GM21528 (cell line): ENCODE results near the gene CNEP1R1.

Experiments
- ATAC-seq: cut with Tn5 transposase; IDR thresholded peaks from one replicate; pipeline ENCODE4 v1.9.1; 2021; ENCODE audit warnings: mild to moderate bottlenecking, moderate library complexity; ENCODE audit not compliant: unreplicated experiment, low FRiP score

Gene CNEP1R1

DNA sequence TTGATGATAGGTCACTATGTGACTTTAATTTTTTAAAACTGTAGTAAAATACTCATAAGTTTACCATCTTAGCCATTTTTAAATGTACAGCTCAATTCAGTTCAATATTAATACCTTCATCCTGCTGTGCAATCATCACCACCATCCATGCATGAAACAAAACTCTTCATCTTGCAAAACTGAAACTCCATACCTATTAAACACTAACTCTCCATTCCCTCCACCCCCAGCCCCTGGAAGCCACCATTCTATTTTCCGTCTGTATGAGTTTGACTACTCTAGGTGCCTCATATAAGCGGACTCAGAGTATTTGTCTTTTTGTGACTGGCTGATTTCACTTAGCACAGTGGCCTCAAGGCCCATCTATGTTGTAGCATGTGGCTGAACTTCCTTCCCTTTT is 9.4 kb upstream of the CNEP1R1 start:
- no peak for ATAC-seq

DNA sequence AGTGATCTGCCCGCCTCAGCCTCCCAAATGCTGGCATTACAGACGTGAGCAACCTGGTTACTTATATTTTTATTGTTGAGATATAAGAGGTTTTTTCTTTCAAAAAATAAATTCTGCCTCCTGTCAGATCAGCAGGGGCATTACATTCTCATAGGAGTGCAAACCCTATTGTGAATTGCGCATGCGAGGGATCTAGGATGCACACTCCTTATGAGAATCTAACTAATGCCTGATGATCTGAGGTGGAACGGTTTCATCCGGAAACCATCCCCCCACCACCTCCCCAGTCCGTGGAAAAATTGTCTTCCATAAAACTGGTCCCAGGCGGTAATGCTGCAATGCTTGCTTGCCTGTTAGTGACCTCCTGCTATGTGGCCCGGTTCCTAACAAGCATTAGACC is 7.5 kb upstream of the CNEP1R1 start:
- no peak for ATAC-seq

DNA sequence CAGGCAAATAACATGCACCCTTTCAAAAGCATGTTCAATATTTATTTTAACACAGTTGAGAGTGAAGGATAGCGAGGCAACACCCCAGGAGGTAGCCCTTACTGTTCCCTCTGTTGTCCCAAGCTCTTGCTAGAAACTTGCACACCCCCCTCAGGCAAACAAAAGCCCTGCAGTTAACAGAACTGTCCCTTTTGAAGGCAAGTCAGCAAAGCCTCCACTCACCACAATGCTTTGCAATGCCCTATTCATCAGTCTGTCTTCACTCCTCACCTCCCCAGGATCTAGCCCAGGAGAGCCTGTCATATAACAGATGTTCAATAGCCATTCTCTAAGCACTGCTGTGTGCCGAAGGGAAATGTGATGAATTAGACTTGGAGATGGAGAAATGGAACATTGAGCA is 3.5 kb upstream of the CNEP1R1 start:
- ATAC-seq = no peak

DNA sequence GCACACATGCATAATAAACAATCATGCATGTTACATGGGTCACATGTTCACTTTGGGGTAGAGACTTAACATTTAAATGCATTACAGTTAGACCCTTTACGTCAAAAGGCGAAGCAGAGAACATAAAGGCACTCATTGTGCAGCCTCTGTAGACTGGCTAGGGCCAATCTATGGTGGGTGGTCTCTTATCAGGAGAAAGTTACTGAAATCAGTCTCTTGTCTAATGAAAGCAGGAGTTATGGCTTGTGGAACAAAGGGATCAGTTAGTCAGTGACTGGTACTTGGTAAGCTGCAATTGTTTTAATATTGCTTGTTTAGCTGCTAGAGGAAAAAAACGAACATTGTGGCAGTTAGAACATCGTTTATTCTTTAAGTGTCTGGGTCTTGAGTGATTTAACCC is 1.4 kb upstream of the CNEP1R1 start:
- no peak for ATAC-seq

DNA sequence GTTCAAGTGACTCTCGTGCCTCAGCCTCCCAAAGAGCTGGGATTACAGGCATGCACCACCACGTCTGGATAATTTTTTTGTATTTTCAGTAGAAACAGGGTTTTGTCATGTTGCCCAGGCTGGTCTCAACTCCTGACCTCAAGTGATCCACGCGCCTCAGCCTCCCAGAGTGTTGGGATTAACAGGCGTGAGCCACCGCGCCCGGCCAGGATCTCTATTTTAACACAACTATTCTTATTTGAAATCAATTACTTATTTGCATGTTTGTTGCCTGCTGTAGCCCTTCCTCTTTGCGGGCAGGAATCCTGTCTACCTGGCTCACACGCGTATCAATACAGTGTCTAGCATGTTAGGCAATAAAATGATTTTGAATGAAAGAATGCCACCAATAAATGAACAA is 818 bp upstream of the CNEP1R1 start:
- ATAC-seq = no peak

DNA sequence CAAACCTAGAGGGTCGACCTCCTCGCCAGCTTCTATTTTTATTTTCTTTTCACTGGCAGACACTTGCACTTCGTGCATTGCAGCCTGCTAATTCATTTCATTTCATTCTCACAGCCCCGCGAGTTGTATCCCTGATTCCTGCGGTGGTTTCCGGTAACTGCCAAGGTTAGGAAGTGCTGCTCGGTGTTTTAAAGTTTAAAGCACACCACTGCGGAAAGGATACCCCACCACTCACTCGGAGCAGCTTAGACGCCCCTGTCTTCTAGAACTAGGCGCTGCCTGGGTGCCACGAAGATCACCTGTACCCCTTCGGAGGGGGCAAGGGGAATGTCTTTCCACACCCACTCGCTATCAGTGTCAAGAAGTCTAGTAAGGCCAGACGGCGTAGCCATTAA is 509 bp downstream of the CNEP1R1 start:
- ATAC-seq = peak; percentile 16

DNA sequence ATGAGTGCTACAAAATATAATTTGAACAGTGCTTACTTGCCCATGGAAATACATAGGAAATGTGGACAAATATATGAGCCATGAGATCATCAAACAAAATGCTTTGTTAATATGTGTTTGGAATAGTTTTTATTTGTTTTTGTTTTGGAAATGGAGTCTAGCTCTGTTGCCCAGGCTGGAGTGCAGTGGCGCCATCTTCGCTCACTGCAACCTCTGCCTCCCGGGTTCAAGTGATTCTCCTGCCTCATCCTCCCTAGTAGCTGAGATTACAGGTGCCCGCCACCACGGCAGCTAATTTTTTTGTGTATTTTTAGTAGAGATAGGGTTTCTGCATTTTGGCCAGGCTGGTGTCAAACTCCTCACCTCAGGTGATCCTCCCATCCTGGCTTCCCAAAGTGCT is 2.8 kb downstream of the CNEP1R1 start:
- ATAC-seq = no peak

DNA sequence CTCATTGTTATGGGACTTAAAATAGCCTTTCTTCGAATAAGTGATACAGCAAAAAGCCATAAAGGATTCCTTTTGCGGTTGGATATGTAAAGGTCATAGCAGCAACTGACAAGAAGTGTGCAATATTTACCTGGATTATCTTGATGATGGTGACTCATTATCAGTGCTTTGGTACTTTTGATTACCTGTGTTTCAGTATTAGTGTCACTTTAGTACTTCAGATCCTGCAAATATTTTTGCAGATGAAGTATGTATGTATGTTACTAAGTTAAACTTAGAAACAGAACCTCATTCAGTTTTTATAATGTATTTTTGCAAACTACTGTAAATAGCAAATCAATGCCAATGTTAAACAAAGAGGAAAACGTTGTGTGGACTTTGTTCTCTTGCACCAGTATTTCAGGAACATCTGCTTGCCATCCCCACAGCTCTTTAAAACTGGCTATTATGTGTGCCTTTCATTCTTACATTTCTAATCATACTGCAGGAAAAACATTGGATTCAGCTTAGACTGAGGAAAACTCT is 10.5 kb downstream of the CNEP1R1 start:
- ATAC-seq = no peak

DNA sequence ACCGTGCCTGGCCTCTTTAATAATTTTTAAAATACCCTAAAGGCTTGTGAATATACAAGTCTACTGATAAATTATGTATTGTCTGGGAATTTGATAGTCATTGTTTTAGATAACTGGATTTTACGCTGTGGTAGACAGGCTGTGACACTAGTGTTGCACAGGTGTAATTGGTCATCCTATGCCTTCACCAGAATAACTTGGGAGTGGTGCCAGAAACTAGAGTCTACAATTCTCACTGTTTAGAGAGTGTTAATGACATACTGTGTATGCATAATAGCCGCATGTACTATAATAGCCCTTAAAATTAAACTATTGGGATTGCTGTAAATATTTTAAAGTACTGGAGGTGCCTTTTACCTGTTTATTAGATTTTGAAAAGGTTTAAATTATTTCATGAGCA is 11.4 kb downstream of the CNEP1R1 start:
- ATAC-seq = no peak

DNA sequence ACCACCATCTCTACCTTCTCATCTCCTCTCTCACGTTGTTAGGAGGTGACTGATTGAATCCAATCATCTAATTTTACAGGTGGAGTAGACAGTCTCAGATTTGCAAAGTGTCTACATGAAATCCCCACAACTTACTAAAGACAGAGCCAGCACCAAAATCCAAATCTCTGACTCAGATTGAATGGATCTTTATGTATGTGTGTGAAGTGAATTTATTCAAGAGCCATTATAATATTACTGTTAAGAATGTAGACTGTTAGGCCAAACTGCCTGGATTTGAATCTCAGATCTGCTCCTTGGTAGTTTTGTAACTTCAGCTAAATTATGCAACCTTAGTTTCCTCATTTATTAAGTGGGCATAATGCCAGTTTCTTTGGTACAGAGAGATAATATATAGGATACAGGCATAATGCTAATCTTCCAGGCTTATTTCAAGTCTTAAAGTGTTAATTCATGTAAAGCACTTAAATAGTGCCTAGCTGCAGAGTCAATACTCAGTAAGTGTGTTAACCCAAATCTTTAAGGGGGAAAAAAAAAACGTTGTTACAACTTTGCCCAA is 12.7 kb downstream of the CNEP1R1 start:
- ATAC-seq = no peak

DNA sequence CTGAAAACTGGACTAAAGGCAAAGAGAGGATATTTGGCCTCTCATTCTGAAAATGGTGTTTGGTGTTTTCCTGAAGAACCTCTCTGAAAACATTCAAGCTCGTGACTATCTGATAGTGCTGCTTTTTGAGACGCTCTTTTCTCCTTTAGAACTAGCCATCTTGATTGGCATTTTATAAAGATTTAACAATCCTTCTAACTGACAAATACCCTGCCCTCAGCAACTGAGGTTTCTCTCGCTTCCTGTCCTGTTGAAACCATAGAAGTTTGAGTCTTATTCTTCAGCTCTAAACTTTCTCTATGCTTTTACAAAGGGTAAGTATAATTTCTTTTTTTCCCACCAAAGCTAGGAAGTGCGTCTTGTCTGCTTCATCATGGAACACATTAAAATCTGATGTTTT is 13.3 kb downstream of the CNEP1R1 start:
- no peak for ATAC-seq

DNA sequence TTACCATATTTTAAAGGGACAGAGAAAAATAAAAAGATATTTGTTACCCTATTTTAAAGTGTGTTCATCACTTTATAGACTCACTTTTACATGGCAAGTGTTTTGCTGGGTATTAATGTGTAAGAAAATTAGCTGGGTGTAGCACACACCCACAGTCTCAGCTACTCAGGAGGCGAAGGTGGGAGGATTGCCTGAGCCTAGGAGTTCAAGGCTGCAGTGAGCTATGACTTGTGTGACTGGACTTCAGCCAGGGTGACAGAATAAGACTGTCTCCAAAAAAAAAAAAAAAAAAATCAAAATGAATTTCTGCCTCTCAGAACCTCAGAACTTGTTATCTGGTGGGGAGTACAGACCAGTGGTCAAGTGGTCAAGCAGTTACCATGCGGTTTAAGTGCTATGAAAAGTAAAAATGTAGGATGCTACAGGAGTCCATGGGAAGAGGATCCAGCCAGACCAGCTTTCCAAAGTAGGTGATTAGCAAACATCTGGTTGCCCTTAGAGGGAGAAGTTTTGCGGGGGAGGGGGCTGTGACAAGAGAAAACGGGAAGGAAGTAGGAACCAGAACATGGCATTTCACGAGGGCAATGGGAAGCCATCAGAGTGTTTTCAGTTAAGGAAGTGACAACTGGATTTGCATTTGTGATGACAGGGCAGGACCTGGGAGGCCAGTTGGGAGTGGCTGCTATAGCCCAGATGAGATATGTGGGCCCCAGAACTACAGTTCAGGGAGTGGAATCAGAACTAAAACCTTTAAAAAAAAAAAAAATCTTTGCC is 13.9 kb downstream of the CNEP1R1 start:
- no peak for ATAC-seq

DNA sequence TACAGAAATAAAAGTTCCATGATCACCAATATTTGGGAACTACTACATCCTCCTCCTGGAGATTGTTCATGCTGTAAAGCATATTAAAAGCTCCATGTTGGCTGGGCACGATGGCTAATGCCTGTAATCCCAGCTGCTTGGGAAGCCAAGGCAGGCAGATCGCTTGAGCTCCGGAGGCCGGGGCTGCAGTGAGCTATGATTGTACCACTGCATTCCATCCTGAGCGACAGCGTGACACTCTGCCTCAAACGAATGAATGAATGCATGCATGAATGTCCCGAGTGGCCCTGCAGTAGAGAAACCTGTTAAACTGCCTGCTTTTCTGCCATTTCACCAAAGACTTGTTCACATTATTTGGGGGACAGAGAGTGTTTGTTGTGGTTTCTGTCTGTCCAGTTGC is 15.0 kb downstream of the CNEP1R1 start:
- ATAC-seq = no peak

DNA sequence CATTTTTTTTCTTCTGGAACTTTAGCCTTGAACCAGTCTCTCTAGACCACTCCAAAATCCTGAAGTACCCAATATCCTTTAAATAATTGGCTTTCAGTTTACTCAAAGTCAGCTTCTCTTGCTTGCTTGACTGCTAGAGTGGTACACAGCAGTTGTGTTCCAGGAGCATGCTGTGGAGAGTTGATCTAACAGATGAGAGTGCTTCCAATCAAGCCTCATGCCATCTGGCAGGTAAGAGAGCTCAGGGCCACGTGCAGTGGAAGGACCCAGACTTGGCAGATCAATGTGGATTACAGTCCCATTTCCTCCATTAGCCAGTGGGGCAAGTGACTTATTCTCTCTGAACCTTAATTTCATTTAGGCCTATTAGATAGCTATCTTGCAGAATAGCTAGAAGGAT is 15.7 kb downstream of the CNEP1R1 start:
- no peak for ATAC-seq

DNA sequence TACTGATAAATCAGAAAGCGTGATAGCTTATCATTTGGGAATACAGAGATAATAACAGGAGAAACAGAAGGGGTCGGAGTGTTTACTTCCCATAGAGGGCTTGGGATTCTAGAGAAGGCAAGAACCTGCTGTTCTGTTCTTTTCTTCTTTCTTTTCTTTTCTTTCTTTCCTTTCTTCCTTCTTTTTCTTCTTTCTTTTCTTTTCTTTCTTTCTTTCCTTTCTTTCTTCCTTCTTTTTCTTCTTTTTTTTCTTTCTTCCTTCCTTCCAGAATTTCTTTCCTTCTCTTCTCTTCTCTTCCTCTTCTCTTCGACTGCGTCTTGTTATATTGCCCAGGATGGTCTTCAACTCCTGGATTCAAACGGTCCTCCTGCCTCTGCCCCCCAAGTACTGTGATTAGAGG is 18.3 kb downstream of the CNEP1R1 start:
- ATAC-seq = no peak

DNA sequence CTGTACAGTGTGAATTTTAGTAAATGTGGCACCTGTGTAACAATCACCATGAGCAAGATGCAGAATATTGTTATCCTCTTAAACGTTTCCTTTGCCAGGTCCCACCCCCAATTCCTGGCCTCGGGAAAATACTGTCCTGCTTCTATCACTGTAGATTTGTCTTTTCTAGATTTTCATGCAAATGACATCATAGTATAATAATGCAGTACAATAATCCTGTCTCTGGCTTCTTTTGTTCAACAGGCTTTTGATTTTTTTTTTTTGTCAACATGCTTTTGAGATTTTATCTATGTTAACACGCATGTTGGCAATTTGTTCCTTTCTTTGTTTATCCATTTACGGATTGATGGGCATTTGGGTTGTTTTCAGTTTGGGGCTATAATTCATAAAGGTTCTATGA is 20.4 kb downstream of the CNEP1R1 start:
- no peak for ATAC-seq

DNA sequence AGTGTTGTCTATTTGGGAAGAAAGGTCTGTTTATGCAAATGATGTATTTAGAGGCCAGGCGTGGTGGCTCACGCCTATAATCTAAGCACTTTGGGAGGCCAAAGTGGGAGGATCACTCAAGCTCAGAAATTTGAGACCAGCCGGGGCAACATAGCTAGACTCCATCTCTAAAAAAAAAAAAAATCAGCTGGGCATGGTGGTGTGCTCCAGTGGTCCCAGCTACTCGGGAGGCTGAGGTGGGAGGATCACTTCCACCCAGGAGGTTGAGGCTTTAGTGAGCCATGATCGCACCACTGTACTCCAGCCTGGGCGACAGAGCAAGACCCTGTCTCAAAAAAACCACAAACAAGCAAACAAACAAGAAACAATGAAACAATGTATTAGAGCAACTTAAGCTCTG is 21.8 kb downstream of the CNEP1R1 start:
- ATAC-seq = no peak

DNA sequence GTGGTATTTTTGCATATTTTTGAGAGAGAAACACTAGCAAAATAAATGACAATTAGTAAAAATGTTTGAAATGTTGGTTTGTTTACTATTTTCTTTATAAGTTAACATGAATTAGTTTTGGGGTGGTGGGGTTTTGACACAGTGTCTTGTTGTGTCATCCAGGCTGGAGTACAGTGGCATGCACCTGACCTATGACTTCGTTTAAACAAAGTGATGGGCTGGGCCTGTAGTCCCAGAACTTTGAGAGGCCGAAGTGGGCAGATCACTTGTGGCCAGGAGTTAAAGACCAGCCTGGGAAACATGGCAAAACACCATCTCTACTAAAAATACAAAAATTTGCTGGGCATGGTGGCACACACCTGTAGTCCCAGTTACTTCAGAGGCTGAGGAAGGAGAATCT is 22.8 kb downstream of the CNEP1R1 start:
- ATAC-seq = no peak

DNA sequence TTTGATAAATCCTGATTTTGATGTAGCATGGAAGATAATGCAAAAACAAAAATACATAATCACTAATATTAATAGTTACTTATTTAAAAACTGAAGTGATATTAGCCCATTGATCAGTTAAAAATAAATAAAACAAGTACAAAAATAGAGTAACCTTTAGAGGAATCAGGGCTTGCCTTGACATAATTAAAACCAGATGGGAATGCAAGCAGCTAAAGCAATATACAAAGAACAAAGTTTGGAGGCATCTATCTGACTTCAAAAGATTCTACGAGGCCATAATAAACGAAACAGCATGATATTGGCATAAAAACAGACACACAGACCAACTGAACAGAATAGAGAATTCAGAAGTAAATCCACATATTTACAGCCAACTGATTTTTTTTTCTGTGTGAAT is 25.8 kb downstream of the CNEP1R1 start:
- ATAC-seq = no peak

DNA sequence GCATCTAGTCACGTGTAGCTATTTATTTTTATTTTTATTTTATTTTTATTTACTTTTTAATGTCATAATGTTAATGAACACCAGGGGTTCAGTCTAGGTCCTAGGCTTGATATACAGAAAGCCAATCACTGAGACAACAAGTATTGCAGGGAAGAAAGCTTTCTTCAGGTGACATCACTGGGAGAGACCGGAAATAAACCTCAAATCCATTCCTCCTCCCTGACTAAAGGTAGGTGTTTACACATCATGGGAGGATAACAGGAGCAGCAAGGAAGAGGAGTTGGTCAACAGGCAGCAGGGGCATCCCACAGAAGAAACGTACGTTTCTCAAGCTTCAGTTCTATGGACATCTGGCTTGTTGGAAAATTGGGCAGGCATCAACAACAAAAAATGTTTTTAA is 31.2 kb downstream of the CNEP1R1 start:
- no peak for ATAC-seq

DNA sequence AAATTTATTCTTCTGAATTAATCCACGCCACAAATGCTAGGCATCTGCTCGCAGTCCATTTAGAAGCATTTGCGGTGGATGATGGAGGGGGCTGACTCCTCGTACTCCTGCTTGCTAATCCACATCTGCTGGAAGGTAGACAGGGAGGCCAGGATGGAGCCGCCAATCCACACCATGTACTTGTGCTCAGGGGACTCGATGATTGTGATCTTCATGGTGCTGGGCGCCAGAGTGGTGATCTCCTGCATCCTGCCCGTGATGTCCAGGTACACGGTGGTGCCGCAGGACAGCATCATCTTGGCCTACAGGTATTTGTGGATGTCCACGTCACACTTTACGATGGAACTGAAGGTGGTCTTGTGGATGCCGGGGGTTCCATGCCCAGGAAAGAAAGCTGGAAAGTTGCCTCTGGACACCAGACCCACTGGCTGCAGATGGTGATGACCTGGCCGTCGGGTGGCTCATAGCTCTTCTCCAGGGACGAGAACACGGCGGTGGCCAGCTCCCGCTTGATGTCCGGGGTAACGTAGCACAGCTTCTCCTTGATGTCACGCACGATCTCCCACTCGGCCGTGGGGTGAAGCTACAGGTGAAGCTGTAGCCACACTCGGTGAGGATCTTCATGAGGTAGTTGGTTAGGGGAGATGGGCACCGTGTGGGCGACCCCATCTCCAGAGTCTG is 33.2 kb downstream of the CNEP1R1 start:
- no peak for ATAC-seq

DNA sequence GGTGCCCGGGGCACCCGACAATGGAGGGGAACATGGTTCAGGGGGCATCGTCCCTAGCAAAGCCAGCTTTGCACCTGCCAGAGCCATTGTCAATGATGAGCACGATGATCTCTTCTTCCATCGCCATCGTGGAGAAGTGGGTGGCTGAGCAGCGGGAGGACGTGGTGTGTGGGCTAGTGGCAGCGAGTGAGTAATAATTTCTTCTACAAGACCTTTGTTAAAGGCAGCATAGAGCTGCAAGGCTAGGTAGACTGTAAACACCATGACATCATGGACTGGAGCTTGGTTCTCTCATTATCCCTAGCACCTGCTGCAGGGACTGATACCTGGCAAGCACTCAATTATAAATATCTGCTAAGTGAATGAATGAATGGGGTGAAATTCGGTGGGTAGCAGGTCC is 34.1 kb downstream of the CNEP1R1 start:
- ATAC-seq = no peak
